GM12878 (cell line): ENCODE measurements around the gene SCRT2. TPM values are rescaled to one million over a fixed set of nuclear protein-coding genes. Genes with fewer than 3 reads are reported as not detected.
"Not testable (repeated sequence)": the region's sequence is repeated elsewhere in the genome, so short reads cannot be mapped to it uniquely, and the experiment has no call there.

Experiments
- ATAC-seq: fragments of 200-7000 bp; cut with Tn5 transposase; 3 replicates; pipeline ENCODE4 v1.9.1; 2020; ENCODE audit warnings: mild to moderate bottlenecking, moderate library complexity
- BruUV-seq: library from RNA; stranded (reverse); fragments of 400-500 nt; replicated peaks from 2 replicates; lab custom pipeline; 2021; lab: Mats Ljungman, UMichigan
- CTCF ChIA-PET: fragments of 300-600 bp; sonication (Branson Sonifier 250); formaldehyde crosslinking; extraction: SDS; loops from one replicate; lab custom pipeline; 2021; ENCODE audit warnings: inconsistent platforms; lab: Yijun Ruan, JAX
- POLR2A ChIA-PET: fragments of 350-600 bp; formaldehyde crosslinking; extraction: SDS; loops from one replicate; lab custom pipeline; 2021; ENCODE audit warnings: inconsistent platforms; lab: Charles Lee
- RAD21 ChIA-PET: fragments of 300-600 bp; sonication (Branson Sonifier 250); formaldehyde crosslinking; loops from one replicate; lab custom pipeline; 2023; ENCODE audit warnings: antibody characterized with exemption; ENCODE audit not compliant: unreplicated experiment; lab: Charles Lee
- SMC1A ChIA-PET: fragments of 300-600 bp; sonication (Branson Sonifier 250); formaldehyde crosslinking; loops from one replicate; lab custom pipeline; 2023; ENCODE audit not compliant: unreplicated experiment, uncharacterized antibody; lab: Charles Lee
- DNase-seq: peaks from one replicate; pipeline ENCODE4 v3.0.0-alpha.2; 2011; ENCODE audit warnings: low read depth, low spot score
- FAIRE-seq: peaks from 3 replicates; lab custom pipeline; 2011; peaks lifted over from hg19 to GRCh38; lab: Jason Lieb, UNC
- H2AFZ ChIP-seq: 2 replicates; pipeline ENCODE4 v1.6.0; 2011; ENCODE audit warnings: low read depth, low read length, control low read depth; ENCODE audit not compliant: control insufficient read depth
- H3K27ac ChIP-seq: 2 replicates; pipeline ENCODE4 v1.5.1; 2011; ENCODE audit warnings: control low read depth; ENCODE audit not compliant: control insufficient read depth, insufficient read depth
- H3K27me3 ChIP-seq, 2 experiments: replicated peaks in 1 of 2; 2 replicates each; pipeline versions ENCODE4 v1.6.0 to v1.6.1; 2011; ENCODE audit warnings: low read length in 1 of 2; ENCODE audit not compliant: control insufficient read depth in 2 of 2, insufficient read depth in 2 of 2
- H3K36me3 ChIP-seq, 2 experiments: 2 replicates each; pipeline ENCODE4 v1.5.1; 2011; ENCODE audit warnings: low read length in 1 of 2; ENCODE audit not compliant: control insufficient read depth in 2 of 2, insufficient read depth in 2 of 2
- H3K4me1 ChIP-seq: 2 replicates; pipeline ENCODE4 v1.6.1; 2011; ENCODE audit warnings: mild to moderate bottlenecking, low read length, moderate library complexity, mixed read lengths; ENCODE audit not compliant: control insufficient read depth, insufficient read depth
- H3K4me2 ChIP-seq: 2 replicates; pipeline ENCODE4 v1.6.0; 2011; ENCODE audit warnings: control low read depth; ENCODE audit not compliant: control insufficient read depth, insufficient read depth
- H3K4me3 ChIP-seq: fragments of 200-600 bp; sonication (generic); 2 replicates; pipeline ENCODE4 v1.5.1; 2016
- H3K79me2 ChIP-seq: 2 replicates; pipeline ENCODE4 v1.6.0; 2011; ENCODE audit warnings: low read length; ENCODE audit not compliant: control insufficient read depth, insufficient read depth
- H3K9ac ChIP-seq: 2 replicates; pipeline ENCODE4 v1.8.0; 2011; ENCODE audit warnings: low read length, control low read depth, mixed read lengths; ENCODE audit not compliant: control insufficient read depth, insufficient read depth
- H3K9me3 ChIP-seq: replicated peaks from 3 replicates; pipeline ENCODE4 v1.5.1; 2011; ENCODE audit warnings: mild to moderate bottlenecking, low read length; ENCODE audit not compliant: control insufficient read depth, insufficient read depth
- H4K20me1 ChIP-seq: 2 replicates; pipeline ENCODE4 v1.6.0; 2011; ENCODE audit not compliant: control insufficient read depth, insufficient read depth
- MYB ChIP-seq: fragments of 150-350 bp; IDR thresholded peaks from 2 replicates; pipeline ENCODE4 v1.6.1; 2014; ENCODE audit warnings: mild to moderate bottlenecking, low read depth, low read length, borderline replicate concordance
- WGBS: methylation state at CpG from one replicate; pipeline ENCODE4 v1.1.6; 2016; ENCODE audit warnings: low lambda C conversion rate; ENCODE audit not compliant: insufficient replicate concordance, insufficient coverage; ENCODE audit errors: missing lambda C conversion rate; 5-methylcytosine and 5-hydroxymethylcytosine counted together
- in situ Hi-C: fragments of 300-500 bp; cut with MboI; formaldehyde crosslinking; loops from 9 replicates; pipeline ENCODE4 v1.14.3; 2018; ENCODE audit warnings: mixed read lengths
- intact Hi-C: fragments of 100-400 bp; cut with micrococcal nuclease; formaldehyde crosslinking; loops from one replicate; pipeline ENCODE4 v1.14.2; 2022; ENCODE audit not compliant: unreplicated experiment
- polyA plus RNA-seq, 11 experiments: library from polyadenylated mRNA; depleted of rRNA in 4 of 11; unstranded in 6 of 11; stranded (reverse) in 5 of 11; fragments of >200 nt; fragmentation: Nextera tagmentation in 4 of 11; fragmentation: Illumina TruSeq in 1 of 11; extraction: Ambion mirVana in 4 of 11; extraction: Trizol in 1 of 11; gene quantifications; 1 replicate in 1 of 11; 2 replicates in 10 of 11; pipeline versions ENCODE4 v1.2.1 to v1.2.3, GENCODE V29; 2011 to 2016; ENCODE audit warnings: inconsistent platforms in 2 of 11, missing spikeins in 2 of 11, low read depth in 1 of 11
- total RNA-seq, 4 experiments: library from RNA; depleted of rRNA in 3 of 4; stranded (reverse); fragments of >200 nt in 3 of 4; fragmentation: Illumina TruSeq in 1 of 4; extraction: Trizol in 1 of 4; gene quantifications; 2 replicates each; pipeline versions ENCODE4 v1.2.1 to v1.2.3, GENCODE V29; 2013 to 2021
- TF ChIP-seq, protein P1 (sequence below): fragments of 150-350 bp; IDR thresholded peaks from 2 replicates; pipeline ENCODE4 v1.6.1; 2014; ENCODE audit warnings: mild to moderate bottlenecking, low read depth, low read length
- TF ChIP-seq, protein P2 (sequence below): fragments of 450-650 bp; IDR thresholded peaks from 2 replicates; pipeline ENCODE4 v1.6.1; 2017; ENCODE audit warnings: borderline replicate concordance

Gene SCRT2
- total and polyA plus RNA-seq, 10 of the 15 experiments (the other 5 are each of a cell fraction or from before 2014, with no cell fraction given): not detected

DNA sequence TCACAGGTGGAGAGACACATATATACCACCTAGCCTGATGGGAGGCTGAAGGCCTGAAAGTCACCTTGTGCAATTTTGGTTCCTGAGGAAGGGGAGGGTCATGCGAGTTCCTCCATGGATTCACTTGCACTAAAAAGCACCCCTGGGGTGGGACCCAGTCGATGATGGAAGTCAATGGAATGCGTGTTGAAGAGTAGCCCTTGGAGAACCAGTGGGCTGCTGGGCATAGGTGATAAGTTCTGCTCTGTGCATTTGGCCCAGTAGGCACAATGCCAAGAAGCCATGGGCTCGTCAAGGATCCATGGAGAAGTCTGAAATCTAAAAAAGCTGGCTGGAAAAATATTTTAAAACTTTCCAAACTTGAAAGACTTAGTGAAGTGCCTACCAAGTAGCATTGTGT, 18.9 kb upstream of the SCRT2 start:
- intact Hi-C loops: no loop called here
- POLR2A ChIA-PET: no interaction called here
- CTCF ChIA-PET: no interaction called here
- in situ Hi-C loops: no loop called here
- WGBS: 9% methylated on average over 4 of the region's 4 CpGs
- H3K79me2 ChIP-seq: no peaks in the 10 kb centered on the region
- SMC1A ChIA-PET: no interaction called here
- DNase-seq (no peak), FAIRE-seq (no peak), ATAC-seq (no peak)
- H3K9me3 ChIP-seq: no peaks in the 10 kb centered on the region
- no peak overlapping the region for H2AFZ ChIP-seq
- no peak overlapping the region for H3K9ac ChIP-seq
- H3K4me3 ChIP-seq: no peak overlapping the region
- no peaks in the 10 kb centered on the region for H3K4me1 ChIP-seq
- peaks cover 0 to 1% of the 10 kb centered on the region in 2 experiments; a peak in 1 of 4 replicates for H3K27me3 ChIP-seq
- RAD21 ChIA-PET: no interaction called here
- H3K36me3 ChIP-seq: no peaks in the 10 kb centered on the region
- no peak for TF ChIP-seq MYB
- TF ChIP-seq, protein P1, sequence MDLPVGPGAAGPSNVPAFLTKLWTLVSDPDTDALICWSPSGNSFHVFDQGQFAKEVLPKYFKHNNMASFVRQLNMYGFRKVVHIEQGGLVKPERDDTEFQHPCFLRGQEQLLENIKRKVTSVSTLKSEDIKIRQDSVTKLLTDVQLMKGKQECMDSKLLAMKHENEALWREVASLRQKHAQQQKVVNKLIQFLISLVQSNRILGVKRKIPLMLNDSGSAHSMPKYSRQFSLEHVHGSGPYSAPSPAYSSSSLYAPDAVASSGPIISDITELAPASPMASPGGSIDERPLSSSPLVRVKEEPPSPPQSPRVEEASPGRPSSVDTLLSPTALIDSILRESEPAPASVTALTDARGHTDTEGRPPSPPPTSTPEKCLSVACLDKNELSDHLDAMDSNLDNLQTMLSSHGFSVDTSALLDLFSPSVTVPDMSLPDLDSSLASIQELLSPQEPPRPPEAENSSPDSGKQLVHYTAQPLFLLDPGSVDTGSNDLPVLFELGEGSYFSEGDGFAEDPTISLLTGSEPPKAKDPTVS: no peak
- TF ChIP-seq, protein P2, sequence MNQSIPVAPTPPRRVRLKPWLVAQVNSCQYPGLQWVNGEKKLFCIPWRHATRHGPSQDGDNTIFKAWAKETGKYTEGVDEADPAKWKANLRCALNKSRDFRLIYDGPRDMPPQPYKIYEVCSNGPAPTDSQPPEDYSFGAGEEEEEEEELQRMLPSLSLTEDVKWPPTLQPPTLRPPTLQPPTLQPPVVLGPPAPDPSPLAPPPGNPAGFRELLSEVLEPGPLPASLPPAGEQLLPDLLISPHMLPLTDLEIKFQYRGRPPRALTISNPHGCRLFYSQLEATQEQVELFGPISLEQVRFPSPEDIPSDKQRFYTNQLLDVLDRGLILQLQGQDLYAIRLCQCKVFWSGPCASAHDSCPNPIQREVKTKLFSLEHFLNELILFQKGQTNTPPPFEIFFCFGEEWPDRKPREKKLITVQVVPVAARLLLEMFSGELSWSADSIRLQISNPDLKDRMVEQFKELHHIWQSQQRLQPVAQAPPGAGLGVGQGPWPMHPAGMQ: no peak
- no peak overlapping the region for H3K27ac ChIP-seq
- H3K4me2 ChIP-seq: no peak overlapping the region
- no TSS peak for BruUV-seq
- no peaks in the 10 kb centered on the region for H4K20me1 ChIP-seq

DNA sequence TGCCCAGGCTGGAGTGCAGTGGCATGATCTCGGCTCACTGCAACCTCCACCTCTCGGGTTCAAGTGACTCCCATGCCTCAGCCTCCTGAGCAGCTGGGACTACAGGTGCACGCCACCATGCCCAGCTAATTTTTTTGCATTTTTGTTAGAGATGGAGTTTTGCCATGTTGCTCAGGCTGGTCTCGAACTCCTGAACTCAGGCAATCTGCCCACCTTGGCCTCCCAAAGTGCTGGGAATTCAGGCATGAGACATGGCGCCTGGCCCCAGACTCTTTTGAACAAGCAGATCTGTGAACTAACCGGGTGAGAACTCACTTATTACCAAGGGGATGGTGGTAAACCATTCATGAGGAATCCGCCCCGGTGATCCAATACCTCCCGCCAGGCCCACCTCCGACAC, 18.2 kb upstream of the SCRT2 start:
- CTCF ChIA-PET: interaction anchor here (2.0 kb wide), 1 partner anchor 26 kb away, joined by 5 read pairs; no protein-coding TSS in a partner anchor
- H3K36me3 ChIP-seq, H2AFZ ChIP-seq, BruUV-seq, RAD21 ChIA-PET, intact Hi-C loops, in situ Hi-C loops, H3K4me3 ChIP-seq, SMC1A ChIA-PET, H4K20me1 ChIP-seq, H3K9ac ChIP-seq, FAIRE-seq, H3K9me3 ChIP-seq, H3K27me3 ChIP-seq, ATAC-seq, POLR2A ChIA-PET, H3K4me1 ChIP-seq, H3K4me2 ChIP-seq, H3K27ac ChIP-seq, DNase-seq, H3K79me2 ChIP-seq: not testable (repeated sequence)
- 35% methylated on average over 10 of the region's 10 CpGs for WGBS
